ENCODE results near the gene PTPRN2. TPM values are rescaled to one million over a fixed set of nuclear protein-coding genes. Genes with fewer than 3 reads are reported as not detected.

PTPRN2 gene
- total RNA-seq, 2 experiments from 2014 or later: 0.70 TPM; not detected in 1

DNA sequence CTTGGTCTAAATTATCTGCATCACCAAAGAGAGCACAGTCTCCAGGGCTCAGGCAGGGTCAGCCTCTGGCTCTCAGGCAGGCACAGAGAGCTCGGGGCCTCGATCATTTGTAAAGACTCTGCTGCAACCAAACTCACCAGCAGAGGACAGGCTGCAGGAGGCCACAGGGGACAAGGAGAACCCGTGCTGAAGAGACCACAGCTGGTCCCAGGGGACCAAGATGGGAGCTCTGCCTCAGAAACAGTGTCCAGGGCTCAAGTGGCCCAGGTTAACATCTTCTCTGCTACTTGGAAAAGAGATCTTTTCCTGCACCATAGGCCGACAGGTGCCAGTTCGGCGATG, 543.2 kb downstream of the PTPRN2 start:
- Histone ChIP-seq H3K9me3 (ENCODE audit: low read length) (no peaks in the 10 kb centered on the region), H3K36me3 (ENCODE audit: insufficient read depth, low read length) (no peaks in the 10 kb centered on the region), H4K20me1 (ENCODE audit: insufficient read depth, low read length) (no peaks in the 10 kb centered on the region), H3K27ac (ENCODE audit: low read depth, low read length, poor library complexity, severe bottlenecking) (no peak overlapping the region), H2AFZ (ENCODE audit: low read length) (no peak overlapping the region), H3K4me2 (ENCODE audit: low read length) (no peak overlapping the region), H3K9me2 (ENCODE audit: insufficient read depth, low read length) (no peaks in the 10 kb centered on the region), H3K4me3 (ENCODE audit: low read depth, low read length, poor library complexity, severe bottlenecking) (no peak overlapping the region), H3K4me1 (ENCODE audit: insufficient read depth, low read length, poor library complexity, severe bottlenecking) (no peaks in the 10 kb centered on the region), H3K79me2 (ENCODE audit: insufficient read depth, low read depth, low read length) (no peaks in the 10 kb centered on the region)
- DNase-seq (ENCODE audit: low spot score): no peak
- TF ChIP-seq EZH2phosphoT487 (IDR thresholded peaks at IDR 0.05; ENCODE audit: borderline replicate concordance, low read depth, low read length): no peak
- POLR2A ChIA-PET: no interaction called here
- intact Hi-C loops (cut with micrococcal nuclease; ENCODE audit: unreplicated experiment): no loop called here
- CTCF ChIA-PET (ENCODE audit: unreplicated experiment): no interaction called here
- BruUV-seq (replicated peaks): no TSS peak

DNA sequence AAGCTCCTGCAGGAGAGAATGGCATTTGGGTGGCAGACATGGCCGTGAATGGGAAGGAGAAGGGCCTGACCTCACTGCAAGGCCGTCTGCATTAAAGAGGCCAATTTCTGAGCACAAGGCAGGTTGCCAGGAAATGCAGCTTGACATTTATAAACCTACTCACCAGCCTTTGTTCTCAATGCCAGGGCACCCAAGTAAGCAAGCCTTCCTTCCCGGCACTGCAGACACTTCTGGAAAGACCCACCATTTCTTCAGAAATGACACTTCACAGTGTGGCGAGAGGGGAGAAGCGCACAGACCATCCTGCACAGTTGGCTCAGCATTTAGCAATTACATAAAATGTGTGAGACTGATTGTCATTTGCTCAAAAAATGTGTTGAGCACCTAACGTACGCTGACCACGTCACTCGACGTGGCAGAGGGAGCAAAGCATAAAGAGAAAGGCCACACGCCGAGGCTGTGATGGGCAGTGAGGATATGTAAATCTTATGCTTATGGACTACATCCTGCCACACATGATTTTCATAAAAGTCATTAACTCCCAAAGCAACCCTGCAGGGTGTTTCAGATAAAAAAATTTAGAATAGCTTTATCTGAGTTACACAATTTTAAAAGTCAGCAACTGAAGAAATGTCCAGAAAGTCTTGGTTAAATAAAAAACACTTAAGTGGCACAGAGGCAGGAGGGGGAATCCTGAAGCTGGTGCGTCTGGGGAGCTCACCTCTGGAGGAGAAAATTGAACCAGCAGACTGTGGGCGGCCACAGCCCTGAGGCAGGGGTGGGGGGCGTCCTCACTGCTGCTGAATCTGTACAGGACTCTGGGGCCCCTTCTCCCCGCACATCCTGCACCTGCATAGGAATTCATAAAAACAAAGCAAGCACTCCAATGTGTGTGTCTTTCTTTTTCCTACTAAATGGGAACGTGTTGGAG, 543.8 kb downstream of the PTPRN2 start:
- intact Hi-C loops (cut with micrococcal nuclease; ENCODE audit: unreplicated experiment): no loop called here
- H3K27ac ChIP-seq (ENCODE audit: low read depth, low read length, poor library complexity, severe bottlenecking): no peak overlapping the region
- H3K4me1 ChIP-seq (ENCODE audit: insufficient read depth, low read length, poor library complexity, severe bottlenecking): no peaks in the 10 kb centered on the region
- ChIA-PET POLR2A (no interaction called here), CTCF (ENCODE audit: unreplicated experiment) (no interaction called here)
- H3K4me3 ChIP-seq (ENCODE audit: low read depth, low read length, poor library complexity, severe bottlenecking): no peak overlapping the region
- H2AFZ ChIP-seq (ENCODE audit: low read length): no peak overlapping the region
- H3K9me3 ChIP-seq (ENCODE audit: low read length): no peaks in the 10 kb centered on the region
- H4K20me1 ChIP-seq (ENCODE audit: insufficient read depth, low read length): no peaks in the 10 kb centered on the region
- BruUV-seq (replicated peaks): no TSS peak
- no peaks in the 10 kb centered on the region for H3K79me2 ChIP-seq (ENCODE audit: insufficient read depth, low read depth, low read length)
- no peak for DNase-seq (ENCODE audit: low spot score)
- no peaks in the 10 kb centered on the region for H3K36me3 ChIP-seq (ENCODE audit: insufficient read depth, low read length)
- TF ChIP-seq, protein P1, sequence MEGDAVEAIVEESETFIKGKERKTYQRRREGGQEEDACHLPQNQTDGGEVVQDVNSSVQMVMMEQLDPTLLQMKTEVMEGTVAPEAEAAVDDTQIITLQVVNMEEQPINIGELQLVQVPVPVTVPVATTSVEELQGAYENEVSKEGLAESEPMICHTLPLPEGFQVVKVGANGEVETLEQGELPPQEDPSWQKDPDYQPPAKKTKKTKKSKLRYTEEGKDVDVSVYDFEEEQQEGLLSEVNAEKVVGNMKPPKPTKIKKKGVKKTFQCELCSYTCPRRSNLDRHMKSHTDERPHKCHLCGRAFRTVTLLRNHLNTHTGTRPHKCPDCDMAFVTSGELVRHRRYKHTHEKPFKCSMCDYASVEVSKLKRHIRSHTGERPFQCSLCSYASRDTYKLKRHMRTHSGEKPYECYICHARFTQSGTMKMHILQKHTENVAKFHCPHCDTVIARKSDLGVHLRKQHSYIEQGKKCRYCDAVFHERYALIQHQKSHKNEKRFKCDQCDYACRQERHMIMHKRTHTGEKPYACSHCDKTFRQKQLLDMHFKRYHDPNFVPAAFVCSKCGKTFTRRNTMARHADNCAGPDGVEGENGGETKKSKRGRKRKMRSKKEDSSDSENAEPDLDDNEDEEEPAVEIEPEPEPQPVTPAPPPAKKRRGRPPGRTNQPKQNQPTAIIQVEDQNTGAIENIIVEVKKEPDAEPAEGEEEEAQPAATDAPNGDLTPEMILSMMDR (conservative IDR thresholded peaks at IDR 0.05; ENCODE audit: low read length): no peak
- TF ChIP-seq EZH2phosphoT487 (IDR thresholded peaks at IDR 0.05; ENCODE audit: borderline replicate concordance, low read depth, low read length): no peak
- no peak overlapping the region for H3K4me2 ChIP-seq (ENCODE audit: low read length)
- no peaks in the 10 kb centered on the region for H3K9me2 ChIP-seq (ENCODE audit: insufficient read depth, low read length)

DNA sequence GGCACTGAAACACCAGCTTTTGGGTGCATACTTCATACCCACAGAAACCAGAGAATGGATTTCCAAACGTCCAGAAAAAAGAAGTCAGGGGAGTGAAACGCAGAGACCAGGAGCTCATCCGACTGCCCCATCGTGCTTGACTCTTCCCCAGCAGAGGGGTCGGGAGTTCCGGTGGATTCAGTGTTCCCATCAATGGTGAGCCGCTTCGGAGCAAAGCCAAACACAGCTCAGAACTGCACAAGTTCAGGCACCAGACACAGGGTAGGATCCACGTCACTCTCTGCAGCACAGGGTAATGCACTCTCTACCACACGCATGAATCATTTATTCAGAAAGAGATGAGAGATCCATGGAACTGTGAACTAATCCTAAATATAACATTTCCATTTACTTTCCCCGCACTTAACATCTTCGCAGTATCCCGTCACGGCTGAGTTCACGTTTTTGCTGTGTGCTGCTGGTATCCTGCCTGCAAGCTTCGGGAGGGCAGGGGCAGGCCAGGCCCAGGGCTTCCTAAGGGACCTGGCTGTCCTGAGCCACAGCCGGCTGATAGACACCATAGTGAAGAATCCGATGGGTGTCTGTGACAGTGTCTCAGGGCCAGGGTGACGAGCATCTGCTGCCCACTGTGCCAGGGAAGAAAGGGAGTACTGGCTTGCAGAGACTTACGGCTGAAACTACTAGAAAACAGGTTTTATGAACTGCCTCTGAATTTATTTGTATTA, 545.3 kb downstream of the PTPRN2 start:
- no peak overlapping the region for H3K4me3 ChIP-seq (ENCODE audit: low read depth, low read length, poor library complexity, severe bottlenecking)
- H3K27ac ChIP-seq (ENCODE audit: low read depth, low read length, poor library complexity, severe bottlenecking): no peak overlapping the region
- H3K9me3 ChIP-seq (ENCODE audit: low read length): no peaks in the 10 kb centered on the region
- H3K4me2 ChIP-seq (ENCODE audit: low read length): no peak overlapping the region
- H3K79me2 ChIP-seq (ENCODE audit: insufficient read depth, low read depth, low read length): no peaks in the 10 kb centered on the region
- intact Hi-C loops (cut with micrococcal nuclease; ENCODE audit: unreplicated experiment): no loop called here
- ChIA-PET CTCF (ENCODE audit: unreplicated experiment) (no interaction called here), POLR2A (no interaction called here)
- BruUV-seq (replicated peaks): no TSS peak
- no peak for DNase-seq (ENCODE audit: low spot score)
- H2AFZ ChIP-seq (ENCODE audit: low read length): no peak overlapping the region
- H3K36me3 ChIP-seq (ENCODE audit: insufficient read depth, low read length): no peaks in the 10 kb centered on the region
- H4K20me1 ChIP-seq (ENCODE audit: insufficient read depth, low read length): no peaks in the 10 kb centered on the region
- no peak for TF ChIP-seq EZH2phosphoT487 (IDR thresholded peaks at IDR 0.05; ENCODE audit: borderline replicate concordance, low read depth, low read length)
- TF ChIP-seq, protein P1 (conservative IDR thresholded peaks at IDR 0.05; ENCODE audit: low read length): no peak
- no peaks in the 10 kb centered on the region for H3K9me2 ChIP-seq (ENCODE audit: insufficient read depth, low read length)
- no peaks in the 10 kb centered on the region for H3K4me1 ChIP-seq (ENCODE audit: insufficient read depth, low read length, poor library complexity, severe bottlenecking)

Measured in OCI-LY7 (cell line).